HepG2 (cell line): ENCODE data around the gene C1orf35. TPM values are rescaled to one million over a fixed set of nuclear protein-coding genes. Genes with fewer than 3 reads are reported as not detected.
A peak's percentile ranks its signal among the peaks of the same experiment; 100 is the strongest.

ENCODE experiments used
- ATRX ChIP-seq: sonication (generic); formaldehyde crosslinking; IDR thresholded peaks from 2 replicates; pipeline ENCODE4 v1.4.0; 2020; ENCODE audit warnings: missing genetic modification reagents, borderline replicate concordance
- CCDC6 ChIP-seq: sonication (generic); formaldehyde crosslinking; IDR thresholded peaks from 2 replicates; pipeline ENCODE4 v1.8.1; 2022; ENCODE audit warnings: mild to moderate bottlenecking, missing genetic modification reagents, moderate library complexity
- DPF2 ChIP-seq: sonication (generic); formaldehyde crosslinking; IDR thresholded peaks from 2 replicates; pipeline ENCODE4 v1.4.0; 2020; ENCODE audit warnings: mild to moderate bottlenecking, low read depth, missing genetic modification reagents, borderline replicate concordance
- FOXM1 ChIP-seq: sonication (generic); formaldehyde crosslinking; IDR thresholded peaks from 2 replicates; pipeline ENCODE4 v1.5.0; 2020; ENCODE audit warnings: missing genetic modification reagents
- HNRNPLL ChIP-seq: fragments of 200-400 bp; formaldehyde crosslinking; IDR thresholded peaks from 2 replicates; pipeline ENCODE4 v1.6.1; 2017; ENCODE audit warnings: mild to moderate bottlenecking, low read depth, low read length; ENCODE audit not compliant: poor library complexity, severe bottlenecking
- MTA1 ChIP-seq: sonication (generic); formaldehyde crosslinking; IDR thresholded peaks from 2 replicates; pipeline ENCODE4 v1.4.0; 2020; ENCODE audit warnings: missing genetic modification reagents, mild to moderate bottlenecking, borderline replicate concordance
- NFE2 ChIP-seq: sonication (generic); formaldehyde crosslinking; IDR thresholded peaks from 2 replicates; pipeline ENCODE4 v1.4.0; 2020; ENCODE audit warnings: missing genetic modification reagents
- NFE2L1 ChIP-seq: sonication (generic); formaldehyde crosslinking; IDR thresholded peaks from 2 replicates; pipeline ENCODE4 v1.4.0; 2020; ENCODE audit warnings: missing genetic modification reagents, mild to moderate bottlenecking, borderline replicate concordance
- REPIN1 ChIP-seq: sonication (generic); formaldehyde crosslinking; IDR thresholded peaks from 2 replicates; pipeline ENCODE4 v1.8.0; 2022; ENCODE audit warnings: missing genetic modification reagents, low read depth, mild to moderate bottlenecking, borderline replicate concordance
- XRCC5 ChIP-seq: fragments of 200-400 bp; formaldehyde crosslinking; optimal IDR thresholded peaks from 2 replicates; pipeline ENCODE3; 2017; ENCODE audit warnings: mild to moderate bottlenecking, low read length
- ZBTB8A ChIP-seq: sonication (generic); formaldehyde crosslinking; IDR thresholded peaks from 2 replicates; pipeline ENCODE4 v1.4.0; 2020; ENCODE audit warnings: mild to moderate bottlenecking, low read depth, missing genetic modification reagents, borderline replicate concordance
- ZNF672 ChIP-seq: sonication (generic); formaldehyde crosslinking; IDR thresholded peaks from 2 replicates; pipeline ENCODE4 v1.8.1; 2022; ENCODE audit warnings: missing genetic modification reagents
- ZNF678 ChIP-seq: sonication (generic); formaldehyde crosslinking; IDR thresholded peaks from 2 replicates; pipeline ENCODE4 v1.4.0; 2020; ENCODE audit warnings: mild to moderate bottlenecking, missing genetic modification reagents
- polyA plus RNA-seq, 8 experiments: library from polyadenylated mRNA; depleted of rRNA in 3 of 8; stranded (reverse) in 7 of 8; unstranded in 1 of 8; fragments of >200 nt; fragmentation: Illumina TruSeq in 4 of 8; extraction: Trizol in 4 of 8; gene quantifications; 2 replicates each; pipeline versions ENCODE4 v1.2.1 to v1.2.3, GENCODE V29; 2011 to 2016; ENCODE audit warnings: low read depth in 4 of 8, missing spikeins in 1 of 8, mixed read lengths in 1 of 8; ENCODE audit not compliant: insufficient read depth in 1 of 8
- total RNA-seq, 5 experiments: library from RNA; depleted of rRNA; stranded (reverse); fragments of >200 nt; fragmentation: Illumina TruSeq; extraction: Trizol; gene quantifications; 2 replicates each; pipeline ENCODE4 v1.2.3, GENCODE V29; 2016; ENCODE audit warnings: low read depth in 1 of 5
- TF ChIP-seq, protein P1 (sequence below): sonication (generic); formaldehyde crosslinking; IDR thresholded peaks from 2 replicates; pipeline ENCODE4 v1.5.1; 2020; ENCODE audit warnings: mild to moderate bottlenecking, missing genetic modification reagents, borderline replicate concordance
- TF ChIP-seq, protein P2 (sequence below): sonication (generic); formaldehyde crosslinking; IDR thresholded peaks from 2 replicates; pipeline ENCODE4 v1.5.0; 2020; ENCODE audit warnings: mild to moderate bottlenecking, missing genetic modification reagents, borderline replicate concordance
- TF ChIP-seq, protein P3 (sequence below): sonication (generic); formaldehyde crosslinking; IDR thresholded peaks from 2 replicates; pipeline ENCODE4 v1.9.0; 2022; ENCODE audit warnings: low read depth, missing genetic modification reagents

Gene C1orf35
- total and polyA plus RNA-seq, 2 of the 13 experiments (the other 11 are each of a cell fraction or from before 2014, with no cell fraction given): 8.1 to 19.3 TPM

DNA sequence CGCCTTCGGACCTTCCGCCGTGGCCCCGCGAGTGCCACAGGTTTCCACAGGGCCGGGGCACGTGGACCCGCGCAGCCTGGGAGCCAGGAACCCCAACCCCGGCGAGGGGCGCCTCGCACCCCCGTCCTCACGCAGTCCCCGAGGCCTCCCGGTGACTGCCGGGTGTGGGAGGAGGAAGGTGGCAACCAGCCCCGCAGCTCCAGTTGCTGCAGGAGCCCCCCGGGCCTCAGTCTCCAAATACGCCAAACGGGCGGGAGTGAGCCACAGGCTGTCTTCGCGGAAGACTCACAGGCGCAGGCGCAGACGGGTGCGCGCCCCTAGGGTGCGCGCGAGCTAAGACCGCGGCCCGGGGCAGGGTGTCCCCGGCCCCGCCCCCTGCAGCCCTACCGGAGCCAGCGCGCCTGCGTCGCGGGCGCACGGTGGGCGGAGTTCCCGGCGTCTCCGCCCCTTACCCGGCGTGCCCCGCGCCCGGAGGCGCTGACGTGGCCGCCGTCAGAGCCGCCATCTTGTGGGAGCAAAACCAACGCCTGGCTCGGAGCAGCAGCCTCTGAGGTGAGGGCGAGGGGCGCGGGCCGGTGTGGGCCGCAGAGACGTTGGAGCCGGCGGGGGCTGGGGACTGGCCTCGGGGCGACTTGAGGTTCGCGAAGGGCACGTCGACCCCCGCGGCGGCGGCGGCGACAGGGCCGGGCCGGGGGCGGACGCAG lies 20.8 kb downstream of the C1orf35 start, which contains the start of gene ARF1 (continued):
- TF ChIP-seq, protein P1, sequence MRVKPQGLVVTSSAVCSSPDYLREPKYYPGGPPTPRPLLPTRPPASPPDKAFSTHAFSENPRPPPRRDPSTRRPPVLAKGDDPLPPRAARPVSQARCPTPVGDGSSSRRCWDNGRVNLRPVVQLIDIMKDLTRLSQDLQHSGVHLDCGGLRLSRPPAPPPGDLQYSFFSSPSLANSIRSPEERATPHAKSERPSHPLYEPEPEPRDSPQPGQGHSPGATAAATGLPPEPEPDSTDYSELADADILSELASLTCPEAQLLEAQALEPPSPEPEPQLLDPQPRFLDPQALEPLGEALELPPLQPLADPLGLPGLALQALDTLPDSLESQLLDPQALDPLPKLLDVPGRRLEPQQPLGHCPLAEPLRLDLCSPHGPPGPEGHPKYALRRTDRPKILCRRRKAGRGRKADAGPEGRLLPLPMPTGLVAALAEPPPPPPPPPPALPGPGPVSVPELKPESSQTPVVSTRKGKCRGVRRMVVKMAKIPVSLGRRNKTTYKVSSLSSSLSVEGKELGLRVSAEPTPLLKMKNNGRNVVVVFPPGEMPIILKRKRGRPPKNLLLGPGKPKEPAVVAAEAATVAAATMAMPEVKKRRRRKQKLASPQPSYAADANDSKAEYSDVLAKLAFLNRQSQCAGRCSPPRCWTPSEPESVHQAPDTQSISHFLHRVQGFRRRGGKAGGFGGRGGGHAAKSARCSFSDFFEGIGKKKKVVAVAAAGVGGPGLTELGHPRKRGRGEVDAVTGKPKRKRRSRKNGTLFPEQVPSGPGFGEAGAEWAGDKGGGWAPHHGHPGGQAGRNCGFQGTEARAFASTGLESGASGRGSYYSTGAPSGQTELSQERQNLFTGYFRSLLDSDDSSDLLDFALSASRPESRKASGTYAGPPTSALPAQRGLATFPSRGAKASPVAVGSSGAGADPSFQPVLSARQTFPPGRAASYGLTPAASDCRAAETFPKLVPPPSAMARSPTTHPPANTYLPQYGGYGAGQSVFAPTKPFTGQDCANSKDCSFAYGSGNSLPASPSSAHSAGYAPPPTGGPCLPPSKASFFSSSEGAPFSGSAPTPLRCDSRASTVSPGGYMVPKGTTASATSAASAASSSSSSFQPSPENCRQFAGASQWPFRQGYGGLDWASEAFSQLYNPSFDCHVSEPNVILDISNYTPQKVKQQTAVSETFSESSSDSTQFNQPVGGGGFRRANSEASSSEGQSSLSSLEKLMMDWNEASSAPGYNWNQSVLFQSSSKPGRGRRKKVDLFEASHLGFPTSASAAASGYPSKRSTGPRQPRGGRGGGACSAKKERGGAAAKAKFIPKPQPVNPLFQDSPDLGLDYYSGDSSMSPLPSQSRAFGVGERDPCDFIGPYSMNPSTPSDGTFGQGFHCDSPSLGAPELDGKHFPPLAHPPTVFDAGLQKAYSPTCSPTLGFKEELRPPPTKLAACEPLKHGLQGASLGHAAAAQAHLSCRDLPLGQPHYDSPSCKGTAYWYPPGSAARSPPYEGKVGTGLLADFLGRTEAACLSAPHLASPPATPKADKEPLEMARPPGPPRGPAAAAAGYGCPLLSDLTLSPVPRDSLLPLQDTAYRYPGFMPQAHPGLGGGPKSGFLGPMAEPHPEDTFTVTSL: no peak
- TF ChIP-seq, protein P2, sequence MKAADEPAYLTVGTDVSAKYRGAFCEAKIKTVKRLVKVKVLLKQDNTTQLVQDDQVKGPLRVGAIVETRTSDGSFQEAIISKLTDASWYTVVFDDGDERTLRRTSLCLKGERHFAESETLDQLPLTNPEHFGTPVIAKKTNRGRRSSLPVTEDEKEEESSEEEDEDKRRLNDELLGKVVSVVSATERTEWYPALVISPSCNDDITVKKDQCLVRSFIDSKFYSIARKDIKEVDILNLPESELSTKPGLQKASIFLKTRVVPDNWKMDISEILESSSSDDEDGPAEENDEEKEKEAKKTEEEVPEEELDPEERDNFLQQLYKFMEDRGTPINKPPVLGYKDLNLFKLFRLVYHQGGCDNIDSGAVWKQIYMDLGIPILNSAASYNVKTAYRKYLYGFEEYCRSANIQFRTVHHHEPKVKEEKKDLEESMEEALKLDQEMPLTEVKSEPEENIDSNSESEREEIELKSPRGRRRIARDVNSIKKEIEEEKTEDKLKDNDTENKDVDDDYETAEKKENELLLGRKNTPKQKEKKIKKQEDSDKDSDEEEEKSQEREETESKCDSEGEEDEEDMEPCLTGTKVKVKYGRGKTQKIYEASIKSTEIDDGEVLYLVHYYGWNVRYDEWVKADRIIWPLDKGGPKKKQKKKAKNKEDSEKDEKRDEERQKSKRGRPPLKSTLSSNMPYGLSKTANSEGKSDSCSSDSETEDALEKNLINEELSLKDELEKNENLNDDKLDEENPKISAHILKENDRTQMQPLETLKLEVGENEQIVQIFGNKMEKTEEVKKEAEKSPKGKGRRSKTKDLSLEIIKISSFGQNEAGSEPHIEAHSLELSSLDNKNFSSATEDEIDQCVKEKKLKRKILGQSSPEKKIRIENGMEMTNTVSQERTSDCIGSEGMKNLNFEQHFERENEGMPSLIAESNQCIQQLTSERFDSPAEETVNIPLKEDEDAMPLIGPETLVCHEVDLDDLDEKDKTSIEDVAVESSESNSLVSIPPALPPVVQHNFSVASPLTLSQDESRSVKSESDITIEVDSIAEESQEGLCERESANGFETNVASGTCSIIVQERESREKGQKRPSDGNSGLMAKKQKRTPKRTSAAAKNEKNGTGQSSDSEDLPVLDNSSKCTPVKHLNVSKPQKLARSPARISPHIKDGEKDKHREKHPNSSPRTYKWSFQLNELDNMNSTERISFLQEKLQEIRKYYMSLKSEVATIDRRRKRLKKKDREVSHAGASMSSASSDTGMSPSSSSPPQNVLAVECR (CRISPR knock-in tag): peak; percentile 53; the same call in 1 of the 2 replicates
- TF ChIP-seq CCDC6 (CRISPR knock-in tag) (no peak; the same call in 1 of the 2 replicates), HNRNPLL (peak; percentile 93), XRCC5 (peak; percentile 49), MTA1 (CRISPR knock-in tag) (no peak; the same call in 1 of the 2 replicates), ZNF678 (no peak; the same call in 1 of the 2 replicates), DPF2 (CRISPR knock-in tag) (no peak), FOXM1 (CRISPR knock-in tag) (no peak), ZNF672 (CRISPR knock-in tag) (0 out of 2 replicates have a peak, but pooled peaks have one; percentile 17), NFE2L1 (CRISPR knock-in tag) (no peak), ATRX (CRISPR knock-in tag) (no peak), ZBTB8A (CRISPR knock-in tag) (no peak), REPIN1 (0 out of 2 replicates have a peak, but pooled peaks have one; percentile 34), NFE2 (CRISPR knock-in tag) (no peak)
- TF ChIP-seq, protein P3, sequence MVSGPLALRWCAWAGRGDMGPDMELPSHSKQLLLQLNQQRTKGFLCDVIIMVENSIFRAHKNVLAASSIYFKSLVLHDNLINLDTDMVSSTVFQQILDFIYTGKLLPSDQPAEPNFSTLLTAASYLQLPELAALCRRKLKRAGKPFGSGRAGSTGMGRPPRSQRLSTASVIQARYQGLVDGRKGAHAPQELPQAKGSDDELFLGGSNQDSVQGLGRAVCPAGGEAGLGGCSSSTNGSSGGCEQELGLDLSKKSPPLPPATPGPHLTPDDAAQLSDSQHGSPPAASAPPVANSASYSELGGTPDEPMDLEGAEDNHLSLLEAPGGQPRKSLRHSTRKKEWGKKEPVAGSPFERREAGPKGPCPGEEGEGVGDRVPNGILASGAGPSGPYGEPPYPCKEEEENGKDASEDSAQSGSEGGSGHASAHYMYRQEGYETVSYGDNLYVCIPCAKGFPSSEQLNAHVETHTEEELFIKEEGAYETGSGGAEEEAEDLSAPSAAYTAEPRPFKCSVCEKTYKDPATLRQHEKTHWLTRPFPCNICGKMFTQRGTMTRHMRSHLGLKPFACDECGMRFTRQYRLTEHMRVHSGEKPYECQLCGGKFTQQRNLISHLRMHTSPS: no peak
